ENCODE results near the gene ITGB1.
"Not testable (repeated sequence)": the region's sequence is repeated elsewhere in the genome, so short reads cannot be mapped to it uniquely, and the experiment has no call there.

ITGB1 gene

GRCh38 chr10:32929634-32930033 lies 28.4 kb downstream of the ITGB1 start:
- DNase-seq = no peak

GRCh38 chr10:32927750-32928149 lies 30.3 kb downstream of the ITGB1 start:
- no peak for DNase-seq

- DNase-seq = no peak
Observed at GRCh38 chr10:32923849-32924248, 34.2 kb downstream of the ITGB1 start.

GRCh38 chr10:32923134-32923533 lies 34.9 kb downstream of the ITGB1 start:
- no peak for DNase-seq

DNA sequence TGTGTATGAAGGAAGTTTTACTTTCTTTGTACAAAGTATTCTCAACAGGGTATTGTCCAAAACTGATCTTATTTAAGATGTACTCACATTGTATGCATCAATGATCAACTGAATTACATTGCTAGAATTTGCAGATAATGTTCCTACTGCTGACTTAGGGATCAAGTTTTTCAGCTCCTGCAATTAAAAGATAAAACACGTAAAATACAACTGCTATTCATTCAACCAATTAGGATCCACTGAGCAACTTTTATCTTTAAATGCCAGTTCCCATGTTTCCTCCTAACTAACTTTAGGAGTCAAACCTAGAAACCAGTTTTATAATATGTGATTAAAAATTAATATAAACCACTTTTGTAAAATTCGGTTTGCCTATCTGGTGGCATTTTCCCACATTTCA lies 35.9 kb downstream of the ITGB1 start:
- DNase-seq = no peak

- DNase-seq = not testable (repeated sequence)
Observed at GRCh38 chr10:32917817-32918216, 40.2 kb downstream of the ITGB1 start.

GRCh38 chr10:32911285-32912016 lies 46.6 kb downstream of the ITGB1 start:
- DNase-seq = no peak

- DNase-seq = not testable (repeated sequence)
Observed at GRCh38 chr10:32909970-32910369, 48.1 kb downstream of the ITGB1 start.

DNA sequence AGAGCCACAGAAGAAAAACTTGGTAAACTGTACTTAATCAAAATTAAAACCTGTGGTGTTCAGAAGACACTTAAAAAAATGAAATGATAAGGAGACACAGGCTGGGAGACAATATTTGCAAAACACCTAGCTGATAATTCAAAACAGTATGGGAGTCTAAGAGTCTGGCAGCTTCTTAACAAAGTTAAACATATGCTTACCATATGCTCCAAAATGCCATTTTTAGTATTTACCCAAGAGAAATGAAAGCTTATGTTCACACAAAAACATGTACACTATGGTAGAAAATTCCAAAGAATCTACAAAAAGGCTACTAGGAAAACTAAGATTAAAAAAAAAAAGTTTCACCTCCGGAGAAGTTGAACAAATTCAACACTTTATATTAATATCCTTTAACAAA lies 48.6 kb downstream of the ITGB1 start:
- no peak for DNase-seq

DNA sequence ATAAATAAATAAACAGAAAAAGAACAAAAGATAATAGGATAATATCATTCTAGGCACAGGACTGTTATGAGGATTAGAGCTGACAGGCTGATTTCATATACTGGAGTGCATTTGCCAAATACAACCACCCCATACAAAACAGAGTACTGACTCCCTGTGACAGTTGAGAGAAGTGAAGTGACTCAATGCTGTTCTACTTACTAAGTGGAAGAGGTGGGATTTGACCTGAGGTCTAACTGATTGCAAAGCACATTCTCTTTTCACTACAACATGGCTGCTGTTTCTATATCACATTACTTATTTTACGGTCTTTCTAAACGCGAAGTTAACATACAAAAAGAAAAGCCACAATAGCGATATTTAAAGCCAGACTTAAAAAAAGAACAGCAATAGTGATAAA lies 51.4 kb downstream of the ITGB1 start:
- DNase-seq = no peak

DNA sequence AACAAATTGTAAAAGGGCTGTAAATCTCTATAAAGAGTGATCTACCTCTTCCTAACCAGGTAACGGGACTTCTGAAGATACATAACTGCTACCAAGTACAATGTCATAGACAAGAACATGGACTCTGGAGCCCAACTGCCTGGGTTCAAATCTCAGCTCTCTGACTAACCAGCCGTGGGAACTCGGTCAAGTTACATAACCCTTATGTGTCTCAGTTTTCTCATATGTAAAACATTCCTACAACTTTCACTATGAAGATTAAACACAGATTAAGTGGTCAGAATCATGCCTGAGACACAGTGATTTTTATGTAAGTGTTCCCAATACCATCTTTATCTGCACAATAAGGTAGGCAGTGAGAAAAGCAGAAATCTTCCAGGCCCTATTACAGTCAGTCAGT lies 52.6 kb downstream of the ITGB1 start:
- no peak for DNase-seq

DNA sequence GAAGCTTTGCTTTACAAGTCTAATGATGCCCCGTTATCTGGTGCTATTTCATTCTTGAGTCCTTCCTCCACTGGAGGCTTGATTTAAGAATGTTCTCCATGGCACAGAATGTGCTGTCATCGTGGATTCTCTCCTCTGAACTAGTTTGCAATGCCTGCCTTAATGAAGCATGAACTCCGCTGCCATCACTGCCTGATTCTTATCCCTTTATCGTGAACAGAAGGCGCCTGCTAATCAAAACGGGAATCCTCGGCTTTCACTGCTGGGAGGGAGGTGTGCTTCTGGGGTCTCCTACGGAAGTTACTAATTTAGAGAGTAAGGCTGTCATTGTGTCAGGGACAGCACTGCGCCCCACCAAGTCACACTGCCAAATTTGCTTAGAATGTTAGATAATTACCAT lies 56.2 kb downstream of the ITGB1 start:
- DNase-seq = no peak

DNA sequence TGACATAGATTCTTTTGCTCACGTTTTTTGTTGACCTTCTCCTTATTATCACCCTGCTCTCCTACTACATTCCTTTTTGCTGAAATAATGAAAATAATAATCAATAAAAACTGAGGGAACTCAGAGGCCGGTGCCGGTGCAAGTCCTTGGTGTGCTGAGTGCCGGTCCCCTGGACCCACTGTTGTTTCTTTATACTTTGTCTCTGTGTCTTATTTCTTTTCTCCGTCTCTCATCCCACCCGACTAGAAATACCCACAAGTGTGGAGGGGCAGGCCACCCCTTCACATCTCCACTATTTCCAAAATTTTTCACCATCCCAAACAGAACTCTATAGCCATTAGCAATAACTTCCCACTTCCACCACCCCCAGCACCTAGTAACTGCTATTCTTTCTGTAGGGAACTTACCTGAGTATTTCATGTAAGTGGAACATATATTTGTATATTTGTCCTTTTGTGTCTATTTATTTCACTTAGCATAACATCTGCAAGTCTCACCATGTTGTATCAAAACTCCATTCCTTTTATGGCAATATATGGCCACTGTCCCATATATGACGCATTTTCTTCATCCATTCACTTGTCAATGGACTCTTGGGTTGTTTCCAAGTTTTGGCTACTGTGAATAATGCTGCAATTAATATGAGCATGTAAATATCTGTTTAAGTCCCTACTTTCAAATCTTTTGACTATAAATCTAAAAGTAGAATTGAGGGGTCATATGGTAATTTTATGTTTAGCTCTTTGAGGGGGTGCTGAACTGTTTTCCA lies 62.6 kb downstream of the ITGB1 start:
- not testable (repeated sequence) for DNase-seq

DNA sequence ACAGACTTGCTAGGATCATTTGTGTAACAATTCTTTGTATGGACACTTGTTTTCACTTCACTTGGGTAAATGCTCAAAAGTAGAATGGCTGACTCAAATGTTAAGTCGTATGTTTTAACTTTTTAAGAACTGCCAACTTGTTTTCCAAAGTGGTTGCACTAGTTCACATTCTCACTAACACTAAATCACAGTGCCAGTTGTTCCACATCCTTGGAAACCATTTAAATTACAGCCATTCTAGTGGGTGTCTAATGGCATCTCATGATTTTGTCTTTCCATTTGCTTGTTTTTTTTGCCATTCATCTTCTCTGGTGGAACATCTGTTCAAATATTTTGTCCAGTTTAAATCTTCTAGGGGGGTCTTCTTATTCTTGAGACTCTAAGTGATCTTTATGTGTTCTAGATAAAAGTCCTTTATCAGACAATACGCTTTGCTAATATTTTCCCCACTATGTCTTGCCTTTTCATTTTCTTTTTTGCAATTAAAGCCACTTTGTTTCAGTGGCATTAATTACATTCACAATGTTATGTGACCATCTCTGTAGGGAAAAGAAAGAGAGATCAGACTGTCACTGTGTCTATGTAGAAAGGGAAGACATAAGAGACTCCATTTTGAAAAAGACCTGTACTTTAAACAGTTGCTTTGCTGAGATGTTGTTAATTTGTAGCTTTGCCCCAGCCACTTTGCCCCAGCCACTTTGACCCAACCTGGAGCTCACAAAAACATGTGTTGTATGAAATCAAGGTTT lies 63.9 kb downstream of the ITGB1 start:
- DNase-seq = no peak

- no peak for DNase-seq
Observed at GRCh38 chr10:32893434-32893833, 64.6 kb downstream of the ITGB1 start.

GRCh38 chr10:32891261-32891660 lies 66.8 kb downstream of the ITGB1 start:
- DNase-seq = no peak

GRCh38 chr10:32890444-32890843 lies 67.6 kb downstream of the ITGB1 start:
- no peak for DNase-seq

- DNase-seq = no peak
Observed at GRCh38 chr10:32889631-32890212, 68.3 kb downstream of the ITGB1 start.

DNA sequence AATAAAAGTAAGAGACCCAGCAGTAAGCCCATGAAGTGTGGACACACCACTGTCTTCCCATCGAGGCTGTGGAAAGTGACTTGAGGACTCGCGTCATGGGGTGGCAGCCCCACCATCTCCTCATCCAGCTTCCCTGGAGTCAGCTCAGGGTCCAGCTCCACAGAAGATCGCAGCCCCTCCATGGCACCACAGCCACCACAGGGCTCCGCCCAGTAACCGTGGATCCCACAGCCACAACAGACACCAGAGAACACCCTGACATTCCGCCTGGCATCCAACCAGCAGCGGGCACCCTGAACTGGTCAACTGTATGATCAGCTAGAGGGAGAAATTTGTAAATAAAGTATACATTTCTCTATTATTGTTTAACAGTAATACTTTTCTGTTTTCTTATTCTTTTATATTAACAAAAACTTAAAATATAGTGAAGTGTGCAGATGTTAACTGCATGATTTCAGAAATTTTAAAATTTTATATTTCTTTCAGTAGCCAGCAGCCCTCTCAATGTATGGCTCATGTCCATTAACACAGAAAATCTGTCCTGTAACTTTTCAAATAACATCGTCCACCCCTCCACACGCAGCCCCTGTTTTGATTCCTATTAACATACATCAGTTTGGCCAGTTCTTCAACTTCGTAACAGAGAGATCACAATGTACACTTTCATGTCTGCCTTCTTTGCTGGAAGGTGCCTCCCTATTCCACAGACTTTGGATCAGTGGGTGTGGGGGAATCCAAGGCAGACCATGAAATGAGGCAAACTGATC lies 69.7 kb downstream of the ITGB1 start:
- no peak for DNase-seq

GRCh38 chr10:32887481-32887880 lies 70.5 kb downstream of the ITGB1 start:
- DNase-seq = no peak

DNA sequence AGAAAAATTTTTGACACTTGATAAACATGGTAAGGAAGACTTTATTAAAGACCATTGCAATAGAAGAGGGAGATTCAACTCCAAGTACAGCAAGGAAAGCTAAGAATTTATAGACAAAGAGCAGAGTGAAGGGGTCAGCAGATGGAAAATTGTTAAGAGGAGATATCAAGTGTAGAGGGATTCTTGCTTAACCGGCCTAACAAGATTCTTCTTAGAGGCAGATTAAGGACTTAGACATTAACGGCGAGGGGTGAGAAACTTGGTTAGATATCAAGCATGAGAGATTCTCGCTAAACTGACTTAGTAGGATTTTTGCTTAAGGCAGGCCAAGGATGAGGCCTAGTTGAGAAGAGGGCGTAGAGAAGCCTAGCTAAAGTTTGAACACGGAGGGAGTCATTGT lies 76.0 kb downstream of the ITGB1 start:
- no peak for DNase-seq

DNA sequence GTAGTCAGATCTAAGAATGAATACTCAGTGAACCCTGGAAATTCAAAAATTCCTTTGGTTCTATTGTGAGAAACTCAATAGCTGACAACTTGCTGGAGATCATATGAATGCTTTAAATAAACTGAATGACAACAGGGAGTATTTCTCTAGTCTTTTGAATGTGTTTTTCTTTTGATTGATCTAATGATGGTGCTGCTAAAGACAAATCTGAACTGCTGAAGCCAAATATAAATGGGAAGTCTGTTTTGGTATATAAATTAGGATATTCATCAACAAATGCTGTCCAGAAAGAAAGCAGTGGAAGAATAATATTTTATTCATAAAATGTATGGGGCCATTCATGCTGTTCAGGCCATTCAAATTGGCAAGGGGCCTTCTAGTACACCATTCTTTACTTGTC lies 79.4 kb downstream of the ITGB1 start:
- DNase-seq = no peak

GRCh38 chr10:32877915-32878314 lies 80.1 kb downstream of the ITGB1 start:
- no peak for DNase-seq

All from right hindlimb (tissue), 1 donor.